Activated T-cell treated with anti-CD3 and anti-CD28 coated beads, Interleukin-2, amount 50 U/mL, for 48 hours (primary cell): ENCODE results near the gene IL3RA.
"Not testable (repeated sequence)": the region's sequence is repeated elsewhere in the genome, so short reads cannot be mapped to it uniquely, and the experiment has no call there.

ENCODE experiments used
- DNase-seq, 2 experiments: peaks; one replicate each; pipeline ENCODE4 v3.0.0-alpha.2; 2020

The IL3RA gene

DNA sequence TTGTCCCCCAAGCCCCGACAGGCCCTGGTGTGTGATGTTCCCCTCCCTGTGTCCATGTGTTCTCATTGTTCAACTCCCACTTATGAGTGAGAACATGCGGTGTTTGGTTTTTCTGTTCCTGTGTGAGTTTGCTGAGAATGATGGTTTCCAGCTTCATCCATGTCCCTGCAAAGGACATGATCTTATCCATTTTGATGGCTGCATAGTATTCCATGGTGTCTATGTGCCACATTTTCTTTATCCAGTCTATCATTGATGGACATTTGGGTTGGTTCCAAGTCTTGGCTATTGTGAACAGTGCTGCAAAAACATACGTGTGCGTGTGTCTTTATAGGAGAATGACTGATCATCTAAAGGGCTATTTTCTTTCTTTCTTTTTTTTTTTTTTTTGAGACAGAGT, 4.2 kb upstream of the IL3RA start:
- not testable (repeated sequence) for DNase-seq

DNA sequence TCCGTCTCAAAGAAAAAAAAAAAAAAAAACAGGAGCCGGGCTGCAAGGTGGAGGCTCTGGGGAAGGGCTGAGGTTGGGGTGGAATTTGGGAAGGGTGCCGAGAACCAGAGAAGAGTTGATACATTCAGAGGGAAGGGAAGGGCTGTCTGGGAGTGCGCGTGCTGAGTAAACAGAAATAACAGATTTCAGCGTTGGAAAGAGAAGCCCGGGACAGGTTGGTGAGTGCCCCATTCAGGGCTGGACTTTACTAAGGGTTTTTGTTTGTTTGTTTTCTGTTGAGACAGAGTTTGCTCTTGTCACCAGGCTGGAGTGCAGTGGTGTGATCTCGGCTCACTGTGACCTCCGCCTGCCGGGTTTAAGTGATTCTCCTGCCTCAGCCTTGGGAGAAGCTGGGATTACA, 1.7 kb upstream of the IL3RA start:
- DNase-seq = no peak

DNA sequence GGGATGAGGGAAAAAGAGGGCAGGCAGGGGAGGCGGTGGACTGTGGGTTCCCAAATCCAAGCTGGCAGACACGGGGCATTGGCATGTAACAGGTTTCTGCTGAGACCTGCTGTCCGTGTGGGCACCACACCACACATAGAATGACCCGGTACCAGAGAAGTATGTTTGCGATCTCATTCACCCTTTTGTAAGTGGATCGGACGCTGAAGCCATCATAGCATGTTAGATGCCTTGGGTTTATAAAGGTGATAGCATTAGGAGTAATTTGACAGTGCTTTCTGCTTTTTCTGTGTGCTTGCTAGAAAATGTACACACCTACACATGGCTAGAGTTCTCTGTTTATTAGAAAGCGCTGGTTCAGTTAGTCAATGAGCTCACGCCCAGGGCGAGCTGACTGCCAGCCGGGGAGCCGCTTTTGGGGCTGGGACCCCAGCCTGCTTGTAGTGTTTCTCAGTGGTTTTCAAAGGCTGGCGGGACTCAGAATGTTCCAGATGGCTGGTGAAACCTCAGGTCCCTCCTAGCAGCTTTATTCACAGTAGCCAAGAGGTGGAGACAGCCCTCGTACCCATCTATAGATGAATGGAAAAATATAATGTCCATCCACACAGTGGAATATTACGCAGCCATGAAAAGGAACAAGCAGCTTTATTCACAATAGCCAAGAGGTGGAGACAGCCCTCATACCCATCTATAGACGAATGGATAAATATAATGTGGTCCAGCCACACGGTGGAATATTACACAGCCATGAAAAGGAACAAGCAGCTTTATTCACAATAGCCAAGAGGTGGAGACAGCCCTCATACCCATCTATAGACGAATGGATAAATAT, 579 bp downstream of the IL3RA start:
- no peak for DNase-seq

DNA sequence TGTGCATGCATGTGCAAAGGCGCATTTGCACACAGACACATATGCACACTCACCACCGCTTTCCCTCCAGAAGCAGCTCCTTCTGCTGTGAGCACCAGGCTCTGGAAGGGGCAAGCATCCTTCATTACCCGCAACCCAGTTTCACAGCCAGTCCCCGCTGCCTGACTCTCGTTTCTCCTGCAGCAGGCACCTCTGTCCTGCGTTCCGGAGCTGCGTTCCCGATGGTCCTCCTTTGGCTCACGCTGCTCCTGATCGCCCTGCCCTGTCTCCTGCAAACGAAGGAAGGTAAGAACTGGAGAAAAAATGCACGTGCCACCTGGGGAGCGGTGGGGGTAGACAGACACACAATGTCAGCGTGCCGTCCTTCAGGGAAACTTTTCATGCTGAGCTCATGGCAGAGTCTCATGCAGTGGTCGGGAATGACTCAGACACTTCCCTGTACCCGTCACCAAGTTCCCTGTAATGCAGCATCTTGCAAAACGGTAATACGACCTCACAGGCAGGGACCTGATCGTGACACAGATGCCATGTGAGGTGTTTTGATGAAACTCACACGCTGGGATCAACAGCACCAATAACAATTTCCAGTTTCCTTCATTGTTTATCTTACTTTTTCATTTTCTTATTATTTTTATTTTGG, 5.1 kb downstream of the IL3RA start:
- no peak for DNase-seq

DNA sequence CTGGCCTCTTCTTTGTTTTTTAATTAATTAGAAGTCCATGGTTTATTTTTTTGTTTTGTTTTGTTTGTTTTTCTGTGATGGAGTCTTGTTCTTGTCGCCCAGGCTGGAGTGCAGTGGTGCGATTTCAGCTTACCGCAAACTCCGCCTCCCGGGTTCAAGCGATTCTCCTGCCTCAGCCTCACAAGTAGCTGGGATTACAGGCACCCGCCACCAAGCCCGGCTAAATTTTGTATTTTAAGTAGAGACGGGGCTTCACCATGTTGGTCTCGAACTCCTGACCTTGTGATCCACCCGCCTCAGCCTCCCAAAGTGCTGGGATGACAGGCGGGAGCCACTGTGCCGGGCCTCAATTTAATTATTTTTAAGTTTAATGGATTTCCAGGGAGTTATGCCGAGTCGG, 13.0 kb downstream of the IL3RA start:
- not testable (repeated sequence) for DNase-seq

DNA sequence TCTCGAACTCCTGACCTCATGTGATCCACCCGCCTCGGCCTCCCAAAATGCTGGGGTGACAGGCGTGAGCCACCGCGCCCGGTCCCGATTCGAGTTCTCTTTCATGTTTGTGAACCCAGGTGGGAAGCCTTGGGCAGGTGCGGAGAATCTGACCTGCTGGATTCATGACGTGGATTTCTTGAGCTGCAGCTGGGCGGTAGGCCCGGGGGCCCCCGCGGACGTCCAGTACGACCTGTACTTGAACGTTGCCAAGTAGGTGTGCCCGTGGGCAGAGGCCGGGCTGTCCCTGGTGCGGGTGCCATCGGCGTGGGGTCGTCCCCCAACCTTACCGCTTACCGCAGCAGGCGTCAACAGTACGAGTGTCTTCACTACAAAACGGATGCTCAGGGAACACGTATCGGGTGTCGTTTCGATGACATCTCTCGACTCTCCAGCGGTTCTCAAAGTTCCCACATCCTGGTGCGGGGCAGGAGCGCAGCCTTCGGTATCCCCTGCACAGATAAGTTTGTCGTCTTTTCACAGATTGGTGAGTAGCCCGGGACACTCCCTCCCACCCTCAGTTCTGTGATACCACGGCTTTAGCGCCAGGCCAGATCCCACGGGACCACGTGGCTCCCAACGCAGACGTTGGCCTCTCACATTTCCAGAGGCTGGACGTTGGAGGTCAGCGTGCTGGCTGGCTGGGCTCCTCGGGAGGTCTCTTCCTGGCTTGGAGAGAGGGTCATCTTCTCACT, 15.6 kb downstream of the IL3RA start:
- no peak for DNase-seq

DNA sequence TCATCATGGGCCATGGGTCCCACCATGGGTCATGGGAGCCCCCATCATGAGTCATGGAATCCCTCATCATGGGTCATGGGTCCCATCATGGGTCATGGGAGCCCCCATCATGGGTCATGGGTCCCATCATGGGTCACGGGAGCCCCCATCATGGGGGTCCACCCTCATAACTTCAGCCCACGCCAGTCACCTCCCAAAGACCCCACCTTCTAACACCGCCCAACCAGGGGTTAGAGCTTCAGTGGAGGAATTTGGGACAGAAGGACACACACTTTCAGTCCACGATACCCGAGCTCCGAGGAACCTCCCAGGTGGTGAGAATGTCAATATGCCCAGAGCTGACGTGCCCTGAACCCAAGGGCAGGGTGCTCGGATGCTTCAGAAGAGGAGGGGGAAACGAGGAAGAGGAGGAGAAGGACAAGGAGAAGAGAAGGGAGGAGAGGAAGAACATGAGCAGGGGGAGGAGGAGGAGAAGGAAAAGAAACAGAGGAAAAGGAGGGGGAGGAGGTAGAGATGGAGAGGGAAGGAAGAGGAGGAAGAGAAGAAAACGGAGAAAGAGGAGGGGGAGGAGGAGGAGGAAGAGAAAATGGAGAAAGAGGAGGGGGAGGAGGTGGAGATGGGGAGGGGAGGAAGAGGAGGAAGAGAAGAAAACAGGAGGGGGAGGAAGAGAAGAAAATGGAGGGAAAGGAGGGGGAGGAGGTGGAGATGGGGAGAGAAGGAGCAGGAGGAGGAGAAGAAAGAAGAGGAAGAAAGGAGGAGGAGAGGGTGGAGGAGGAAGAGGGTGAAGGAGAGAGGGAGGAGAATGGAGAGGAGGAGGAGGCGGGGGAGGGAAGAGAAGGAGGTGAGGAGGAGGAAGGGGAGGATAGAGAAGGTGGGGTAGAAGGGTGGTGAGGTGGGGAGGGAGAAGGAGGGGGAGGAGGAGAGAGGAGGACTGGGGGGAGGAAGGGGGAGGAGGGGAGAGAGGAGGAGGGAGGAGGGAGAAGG, 17.7 kb downstream of the IL3RA start:
- DNase-seq = no peak

DNA sequence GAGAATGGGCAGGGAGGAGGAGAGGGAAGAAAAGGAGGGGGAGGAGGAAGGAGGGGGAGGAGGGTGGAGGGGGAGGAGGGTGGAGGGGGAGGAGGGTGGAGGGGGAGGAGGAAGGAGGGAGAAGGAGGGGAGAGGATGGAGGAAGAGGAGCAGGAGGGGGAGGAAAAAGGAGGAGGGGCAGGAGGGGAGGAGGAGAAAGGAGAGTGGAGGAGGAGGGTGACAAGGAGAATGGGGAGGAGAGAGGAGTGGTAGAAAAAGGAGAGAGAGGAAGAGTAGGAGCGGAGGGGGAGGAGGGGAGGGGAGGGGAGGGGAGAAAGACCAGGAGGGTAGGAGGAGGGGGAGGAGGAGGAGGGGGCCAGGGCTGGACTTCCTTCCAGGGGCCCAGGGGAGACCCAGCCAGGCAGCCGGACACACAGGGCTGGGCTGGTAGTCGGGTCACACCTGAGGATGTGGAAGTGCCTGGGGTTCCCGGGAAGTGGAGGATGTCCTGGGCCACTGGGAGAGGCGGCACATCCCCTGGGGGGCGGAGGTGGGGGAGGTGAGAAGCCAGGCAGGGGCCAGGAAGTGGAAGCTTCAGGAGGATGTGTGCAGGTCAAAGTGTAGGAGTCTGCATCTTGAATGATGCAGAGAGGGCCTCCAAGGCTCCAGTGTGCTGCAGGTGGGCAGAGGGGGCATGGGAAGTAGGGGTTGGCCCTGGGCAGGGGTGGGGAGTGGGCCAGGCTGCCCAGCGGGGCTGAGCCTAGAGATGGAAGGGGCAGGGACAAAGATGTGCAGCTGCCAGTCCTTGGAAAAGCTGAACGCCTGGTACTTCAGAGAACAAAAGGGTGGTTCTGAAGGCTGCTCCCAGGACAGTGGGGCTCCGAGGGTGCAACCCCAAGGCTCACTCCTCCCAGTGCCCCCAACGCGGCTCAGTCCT, 18.8 kb downstream of the IL3RA start:
- no peak for DNase-seq

DNA sequence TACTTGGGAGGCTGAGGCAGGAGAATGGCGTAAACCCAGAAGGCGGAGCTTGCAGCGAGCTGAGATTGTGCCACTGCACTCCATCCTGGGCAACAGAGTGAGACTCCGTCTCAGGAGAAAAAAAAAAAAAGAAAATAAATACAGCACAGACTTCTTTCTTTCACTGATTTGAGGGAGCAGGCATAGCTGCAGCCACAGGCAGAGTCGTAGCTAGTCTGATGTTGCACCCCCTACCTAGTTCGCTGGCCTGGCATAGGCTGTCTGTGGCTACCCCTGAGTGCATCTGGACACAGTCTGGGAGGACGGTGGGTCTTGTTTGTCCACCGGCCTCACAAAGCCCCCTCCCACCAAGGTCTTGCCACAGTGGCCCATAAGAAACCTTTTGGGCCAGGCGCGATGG, 21.4 kb downstream of the IL3RA start:
- DNase-seq = no peak

DNA sequence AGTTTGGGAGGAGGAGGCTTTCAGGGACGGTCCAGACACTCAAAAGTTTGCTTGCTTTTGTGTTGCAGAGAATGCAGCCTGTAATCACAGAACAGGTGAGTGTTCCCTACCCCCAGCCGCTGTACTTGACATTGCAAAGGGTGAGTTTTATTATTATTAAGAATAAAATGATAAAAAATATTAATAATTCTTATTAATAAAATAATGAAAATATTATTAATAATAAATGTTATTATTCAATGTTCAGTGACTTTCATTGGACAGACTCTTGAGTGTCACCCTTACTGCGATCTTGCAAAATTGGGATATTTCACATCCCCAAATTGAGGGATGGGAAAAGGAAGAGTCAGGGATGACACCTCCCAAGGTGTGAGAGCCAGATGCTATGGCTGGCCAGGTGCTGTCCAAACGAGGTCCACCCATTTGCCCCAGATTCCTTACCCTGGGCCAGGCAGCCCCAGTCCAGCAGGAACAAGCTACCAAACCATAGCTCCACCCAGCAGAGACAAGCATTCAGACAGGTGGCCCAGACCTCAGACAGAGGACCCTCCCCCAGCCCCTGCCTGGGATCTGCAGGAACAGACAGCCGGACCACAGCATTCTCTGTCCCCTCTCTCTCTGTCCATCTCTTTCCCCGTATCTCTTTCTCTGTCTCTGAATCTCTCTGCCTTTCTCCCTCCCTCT, 22.4 kb downstream of the IL3RA start:
- no peak for DNase-seq

DNA sequence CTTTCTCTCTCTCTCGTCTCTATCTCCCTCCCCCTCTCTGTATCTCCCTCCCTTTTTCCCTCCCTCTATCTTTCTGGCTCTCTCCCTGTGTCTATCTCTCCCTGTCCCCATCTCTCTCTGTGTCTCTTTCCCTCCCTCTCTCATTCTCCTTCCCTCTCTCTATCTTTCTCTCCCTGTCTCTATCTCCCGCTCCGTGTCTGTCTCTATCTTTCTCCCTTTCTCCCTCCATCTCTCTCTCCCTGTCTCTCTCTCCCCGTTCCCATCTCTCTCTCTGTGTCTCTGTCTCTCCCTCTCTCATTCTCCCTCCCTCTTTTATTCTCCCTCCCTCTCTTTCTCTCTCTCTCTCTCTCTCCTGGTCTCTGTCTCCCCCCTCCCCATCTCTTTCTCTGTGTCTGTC, 22.9 kb downstream of the IL3RA start:
- DNase-seq = no peak

DNA sequence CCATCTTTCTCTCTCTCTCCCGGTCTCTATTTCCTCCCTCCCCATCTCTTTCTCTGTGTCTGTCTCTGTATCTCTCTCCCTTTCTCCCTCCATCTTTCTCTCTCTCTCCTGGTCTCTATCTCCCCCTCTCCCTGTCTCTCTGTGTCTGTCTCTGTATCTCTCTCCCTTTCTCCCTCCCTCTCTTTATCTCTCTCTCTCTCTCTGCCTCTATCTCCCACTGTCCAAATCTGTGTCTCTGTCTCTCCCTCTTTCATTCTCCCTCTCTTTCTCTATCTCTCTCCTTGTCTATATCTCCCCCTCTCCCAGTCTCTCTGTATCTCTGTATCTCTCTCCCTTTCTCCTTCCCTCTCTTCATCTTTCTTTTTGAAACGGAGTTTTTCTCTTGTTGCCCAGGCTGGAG, 23.6 kb downstream of the IL3RA start:
- DNase-seq = no peak

DNA sequence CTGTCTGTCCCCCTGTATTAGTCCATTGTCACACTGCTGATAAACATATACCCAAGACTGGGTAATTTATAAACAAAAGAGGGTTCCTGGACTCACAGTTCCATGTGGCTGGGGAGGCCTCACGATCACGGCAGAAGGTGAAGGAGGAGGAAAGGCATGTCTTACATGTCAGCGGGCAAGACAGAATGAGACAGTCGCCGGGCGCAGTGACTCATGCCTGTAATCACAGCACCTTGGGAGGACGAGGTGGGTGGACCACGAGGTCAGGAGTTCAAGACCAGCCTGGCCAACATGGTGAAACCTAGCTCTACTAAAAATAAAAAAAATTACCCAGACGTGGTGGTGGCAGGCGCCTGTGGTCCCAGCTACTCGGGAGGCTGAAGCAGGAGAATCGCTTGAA, 24.7 kb downstream of the IL3RA start:
- DNase-seq = peak; percentile 37 to 44

DNA sequence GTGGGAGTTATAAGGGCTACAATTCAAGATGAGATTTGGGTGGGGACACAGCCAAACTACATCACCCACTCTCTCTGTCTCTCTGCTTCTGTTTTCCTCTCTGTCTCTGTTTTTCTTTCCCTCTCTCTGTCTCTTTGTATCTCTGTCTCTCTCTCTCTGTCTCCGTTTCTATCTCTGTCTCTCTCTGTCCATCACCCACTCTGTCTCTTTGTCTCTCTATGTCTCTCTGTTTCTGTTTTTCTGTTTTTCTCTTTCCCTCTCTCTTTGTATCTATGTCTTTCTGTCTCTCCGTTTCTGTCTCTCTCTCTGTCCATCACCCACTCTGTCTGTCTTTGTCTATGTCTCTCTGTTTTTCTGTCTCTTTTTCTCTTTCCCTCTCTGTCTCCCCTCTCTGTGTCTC, 25.3 kb downstream of the IL3RA start:
- no peak for DNase-seq

DNA sequence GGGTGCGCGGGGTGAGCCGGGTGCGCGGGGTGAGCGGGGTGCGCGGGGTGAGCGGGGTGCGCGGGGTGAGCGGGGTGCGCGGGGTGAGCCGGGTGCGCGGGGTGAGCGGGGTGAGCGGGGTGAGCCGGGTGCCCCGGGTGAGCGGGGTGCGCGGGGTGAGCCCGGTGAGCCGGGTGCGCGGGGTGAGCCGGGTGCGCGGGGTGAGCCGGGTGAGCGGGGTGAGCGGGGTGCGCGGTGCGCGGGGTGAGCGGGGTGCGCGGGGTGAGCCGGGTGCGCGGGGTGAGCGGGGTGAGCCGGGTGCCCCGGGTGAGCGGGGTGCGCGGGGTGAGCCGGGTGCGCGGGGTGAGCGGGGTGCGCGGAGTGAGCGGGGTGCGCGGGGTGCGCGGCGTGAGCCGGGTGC, 29.8 kb downstream of the IL3RA start:
- DNase-seq = not testable (repeated sequence)

DNA sequence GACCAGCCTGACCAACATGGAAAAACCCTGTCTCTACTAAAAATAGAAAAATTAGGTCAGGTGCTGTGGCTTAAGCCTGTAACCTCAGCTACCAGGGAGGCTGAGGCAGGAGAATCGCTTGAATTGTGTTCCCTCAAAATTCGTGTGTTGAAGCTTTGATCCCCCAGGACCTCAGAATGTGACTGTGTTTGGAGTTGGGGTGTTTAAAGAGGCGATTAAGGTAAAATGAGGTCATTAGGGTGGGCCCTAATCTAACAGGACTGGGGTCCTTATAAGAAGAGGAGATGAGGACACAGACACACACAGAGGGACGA, 31.8 kb downstream of the IL3RA start:
- no peak for DNase-seq

DNA sequence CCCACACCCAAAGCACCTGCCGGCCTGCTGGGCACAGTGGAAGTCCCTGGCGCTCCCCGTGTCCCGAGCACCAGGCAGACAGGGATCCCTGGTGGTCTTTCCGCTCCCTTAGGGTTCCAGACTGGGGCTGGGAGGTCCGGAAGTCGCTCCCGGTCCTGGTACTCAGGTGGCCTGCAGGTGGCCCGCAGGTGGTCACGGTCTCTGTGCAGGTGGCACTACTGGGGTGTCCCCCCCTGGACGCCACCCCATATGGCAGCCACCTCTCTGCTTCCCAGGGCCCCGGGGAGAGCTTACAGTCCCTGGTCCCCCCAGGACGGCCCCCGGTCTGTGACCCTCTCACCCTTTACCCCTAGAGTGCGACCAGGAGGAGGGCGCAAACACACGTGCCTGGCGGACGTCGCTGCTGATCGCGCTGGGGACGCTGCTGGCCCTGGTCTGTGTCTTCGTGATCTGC, 41.7 kb downstream of the IL3RA start:
- DNase-seq = no peak

DNA sequence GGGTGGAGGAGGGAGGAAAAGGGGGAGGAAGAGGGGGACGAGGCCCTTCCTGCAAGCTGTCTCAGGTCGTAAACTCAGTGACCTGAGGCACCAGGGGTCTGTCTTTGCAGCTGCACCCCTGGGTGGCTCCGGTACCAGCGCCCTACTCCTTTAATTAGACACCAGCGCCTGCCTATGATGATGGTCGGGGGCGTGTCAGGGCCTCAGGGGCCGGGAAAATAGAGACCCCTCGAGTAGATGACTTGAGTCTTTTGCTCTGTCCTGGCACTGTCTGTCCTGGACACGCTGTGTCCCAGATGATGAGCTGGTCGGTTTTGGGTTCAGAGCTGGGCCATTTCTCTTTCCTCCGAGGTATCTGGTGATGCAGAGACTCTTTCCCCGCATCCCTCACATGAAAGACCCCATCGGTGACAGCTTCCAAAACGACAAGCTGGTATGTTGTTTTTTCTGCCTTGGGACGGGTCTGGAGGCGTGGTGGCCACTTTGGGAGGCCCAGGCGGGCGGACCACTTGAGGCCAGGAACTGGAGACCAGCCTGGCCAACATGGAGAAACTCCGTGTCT, 44.2 kb downstream of the IL3RA start:
- peak; percentile 66 for DNase-seq

DNA sequence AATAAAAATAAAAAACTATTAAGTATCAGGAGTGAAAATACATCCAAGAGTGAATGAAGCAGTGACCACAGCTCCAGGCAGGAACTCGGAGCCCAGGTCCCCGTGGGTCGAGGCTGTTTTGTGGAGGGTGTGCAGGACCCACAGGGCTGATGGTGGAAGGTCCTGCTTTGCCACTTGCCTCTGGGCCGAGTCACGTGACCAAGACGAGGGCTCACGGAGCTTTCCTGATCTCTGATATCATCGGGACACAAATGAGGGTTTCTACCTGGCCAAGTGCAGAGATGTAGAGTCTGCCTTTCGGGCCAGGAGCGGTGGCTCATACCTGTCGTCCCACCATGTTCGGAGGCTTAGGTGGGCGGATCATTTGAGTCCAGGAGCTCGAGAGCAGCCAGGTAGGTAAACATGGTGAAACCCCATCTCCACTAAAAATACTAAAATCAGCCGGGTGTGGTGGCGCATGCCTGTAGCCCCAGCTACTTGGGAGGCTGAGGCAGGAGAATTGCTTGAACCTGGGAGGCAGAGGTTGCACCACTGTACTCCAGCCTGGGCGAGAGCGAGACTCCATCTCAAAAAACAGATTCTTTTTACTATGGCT, 48.2 kb downstream of the IL3RA start:
- DNase-seq = peak in 1 of 2 experiments; percentile 45
